Cerebellar nuclear complex (tissue), 1 donor: ENCODE results near the gene SEMA6A.

ENCODE experiments used
- DNase-seq, 2 experiments: peaks; one replicate each; lab custom pipeline; 2025; lab: John Stamatoyannopoulos, UW

The SEMA6A gene

DNA sequence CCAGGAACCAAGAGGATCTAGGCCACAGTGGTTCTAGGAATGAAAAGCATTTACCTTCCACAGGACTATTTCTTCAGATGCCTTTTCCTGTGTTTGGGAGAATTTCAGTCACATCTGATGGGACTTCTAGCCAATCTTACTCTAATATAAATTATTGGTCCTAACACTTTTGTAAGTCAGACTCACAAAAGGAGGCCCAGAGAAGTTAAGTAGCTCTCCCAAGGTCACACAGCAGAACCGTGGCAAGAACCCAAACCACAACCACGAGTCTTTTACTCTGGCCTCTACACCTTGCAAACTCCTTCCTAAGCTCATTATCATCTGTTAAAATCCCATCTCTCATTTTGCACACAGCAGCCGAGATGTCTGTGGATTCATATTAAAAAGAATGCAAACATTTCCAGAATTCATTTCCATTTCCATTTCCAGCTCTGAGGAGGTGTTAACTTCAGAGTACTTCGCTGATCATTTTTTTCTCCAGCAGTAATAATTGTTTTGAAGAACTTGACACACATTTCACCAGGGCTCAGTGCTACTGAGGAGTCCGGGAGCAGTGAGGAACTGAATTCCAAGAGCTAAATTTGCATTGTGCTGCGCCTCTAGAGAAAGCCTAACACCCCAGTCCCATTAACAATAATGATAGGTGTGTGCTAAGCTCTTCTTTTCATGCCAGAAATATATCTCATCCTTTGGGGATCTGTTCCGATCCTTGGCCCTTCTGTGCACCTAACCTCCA, 168.1 kb downstream of the SEMA6A start:
- no peak for DNase-seq

DNA sequence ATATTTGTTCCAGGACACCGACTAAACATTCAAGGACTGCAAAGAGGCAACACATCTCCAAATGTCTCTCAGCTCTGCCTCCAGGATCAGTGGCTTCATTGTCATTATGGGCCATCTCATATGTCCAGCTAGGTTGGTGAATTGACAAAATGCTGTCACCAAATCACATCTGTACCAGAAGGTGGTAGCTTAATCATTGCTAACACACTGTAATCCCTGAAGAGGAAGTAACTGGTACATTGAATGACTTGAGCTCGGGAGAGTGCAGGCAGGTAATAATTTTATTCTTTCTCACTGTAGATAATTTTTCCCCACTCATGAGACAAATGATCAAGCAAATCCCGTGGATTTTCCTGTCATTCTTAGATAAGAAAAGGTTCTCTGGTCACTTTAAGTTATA, 169.8 kb downstream of the SEMA6A start:
- DNase-seq: no peak

GRCh38 chr5:116404016-116404415, 170.6 kb downstream of the SEMA6A start:
- DNase-seq: no peak

GRCh38 chr5:116402235-116402634, 172.4 kb downstream of the SEMA6A start:
- DNase-seq: no peak

DNA sequence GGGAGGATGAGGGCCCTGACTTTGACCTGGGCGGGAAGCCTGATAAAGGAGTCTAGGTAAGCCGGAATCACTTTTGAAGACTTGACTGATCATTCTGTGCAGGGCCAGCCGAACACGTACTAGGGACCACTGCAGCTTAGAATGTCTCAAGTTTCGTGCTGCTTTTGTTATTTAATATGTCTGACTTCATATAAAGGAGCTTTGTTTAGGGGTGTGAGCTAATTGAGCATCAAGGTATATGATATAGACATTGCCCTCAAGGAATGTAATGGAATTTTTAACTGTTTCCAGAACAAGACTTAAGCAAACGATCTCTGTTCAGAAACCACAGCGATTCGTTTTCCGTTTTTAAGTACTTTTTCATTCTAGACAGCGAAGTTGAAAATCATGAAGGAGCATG, 173.0 kb downstream of the SEMA6A start:
- DNase-seq: no peak

GRCh38 chr5:116396476-116397099, 178.0 kb downstream of the SEMA6A start:
- DNase-seq: no peak

DNA sequence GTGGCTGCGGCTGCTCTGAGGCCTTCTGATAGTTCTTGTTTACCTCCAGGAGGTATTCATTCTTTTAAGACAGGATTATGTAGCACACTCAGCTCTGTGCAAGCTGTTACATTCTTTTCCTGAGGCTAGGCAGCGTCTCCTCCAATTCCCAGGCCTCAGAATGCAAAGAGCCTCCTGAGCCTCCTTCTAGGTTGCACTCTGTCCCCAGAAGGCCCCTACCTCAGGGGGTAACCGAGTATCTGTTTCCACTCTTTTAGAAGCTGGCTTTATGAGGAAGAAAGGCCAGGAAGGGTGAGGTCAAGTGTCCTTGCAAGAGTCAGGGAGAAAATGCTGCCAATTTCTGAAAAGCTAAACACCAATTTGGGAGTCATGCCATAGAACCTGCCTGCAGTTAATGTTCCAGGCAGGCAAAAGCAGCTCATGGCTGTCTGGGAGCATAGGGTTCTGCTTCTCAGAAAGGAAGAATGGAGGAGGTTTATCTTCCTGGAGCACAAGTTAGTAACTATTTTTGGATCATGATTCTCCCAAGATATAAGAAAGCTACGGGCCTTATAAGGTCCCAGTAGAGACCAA, 178.9 kb downstream of the SEMA6A start:
- peak in 1 of 2 experiments; percentile 2 for DNase-seq

GRCh38 chr5:116395226-116395625, 179.4 kb downstream of the SEMA6A start:
- no peak for DNase-seq

DNA sequence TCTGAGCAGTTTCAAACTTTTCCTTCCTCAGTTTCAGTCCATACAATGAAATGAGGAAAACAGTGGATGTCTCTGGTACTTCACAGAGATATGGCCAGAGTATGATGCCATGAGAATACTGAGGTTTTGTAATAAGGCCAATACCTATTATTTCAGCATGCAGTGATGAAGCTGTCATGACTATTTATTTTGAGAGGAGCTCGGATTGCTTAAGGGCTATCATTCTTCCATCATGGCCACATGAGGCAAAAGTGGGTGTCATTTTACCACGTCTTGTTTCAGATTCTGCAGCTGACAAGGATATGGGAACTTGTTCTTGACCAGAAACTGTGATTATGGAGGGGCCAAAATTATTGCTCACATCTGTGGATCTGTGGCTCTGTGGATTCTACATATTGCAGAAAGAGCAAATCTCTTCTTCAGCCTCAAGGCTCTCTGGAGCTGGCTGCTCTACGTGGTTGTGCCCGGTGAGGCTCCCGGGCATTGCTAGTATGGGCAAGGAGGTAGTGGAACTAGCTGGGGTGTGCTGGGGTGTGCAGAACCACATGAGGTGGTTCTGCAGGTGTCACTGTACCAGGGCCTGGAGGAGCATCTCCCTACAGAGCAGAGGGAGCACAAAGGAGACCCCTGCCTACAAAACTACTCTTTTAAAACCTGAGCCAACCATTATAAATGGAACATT, 180.3 kb downstream of the SEMA6A start:
- no peak for DNase-seq
